IMR-90 (cell line): Measurements from ENCODE around the gene MNS1.
A peak's percentile ranks its signal among the peaks of the same experiment; 100 is the strongest.

Experiments
- CEBPB ChIP-seq: IDR thresholded peaks from 2 replicates; pipeline ENCODE4 v1.6.1; 2012; ENCODE audit warnings: low read depth, low read length, improper control_type of control experiment
- CTCF ChIP-seq: conservative IDR thresholded peaks from 2 replicates; pipeline ENCODE4 v1.5.1; 2012; ENCODE audit warnings: mild to moderate bottlenecking, low read depth, low read length, improper control_type of control experiment
- MAFK ChIP-seq: IDR thresholded peaks from 2 replicates; pipeline ENCODE4 v1.6.1; 2012; ENCODE audit warnings: low read depth, low read length, improper control_type of control experiment
- RAD21 ChIP-seq: IDR thresholded peaks from 2 replicates; pipeline ENCODE4 v1.6.1; 2012; ENCODE audit warnings: low read length, improper control_type of control experiment
- TF ChIP-seq, protein P1 (sequence below): fragments of 150-350 bp; IDR thresholded peaks from 2 replicates; pipeline ENCODE4 v1.6.1; 2017; ENCODE audit warnings: mild to moderate bottlenecking, antibody characterized with exemption, low read length, low read depth

GRCh38 chr15:56475351-56475750, 10.4 kb upstream of the MNS1 start:
- 0 out of 2 replicates have a peak, but pooled peaks have one; percentile 37 for TF ChIP-seq CEBPB
- no peak for TF ChIP-seq CTCF
- TF ChIP-seq, protein P1, sequence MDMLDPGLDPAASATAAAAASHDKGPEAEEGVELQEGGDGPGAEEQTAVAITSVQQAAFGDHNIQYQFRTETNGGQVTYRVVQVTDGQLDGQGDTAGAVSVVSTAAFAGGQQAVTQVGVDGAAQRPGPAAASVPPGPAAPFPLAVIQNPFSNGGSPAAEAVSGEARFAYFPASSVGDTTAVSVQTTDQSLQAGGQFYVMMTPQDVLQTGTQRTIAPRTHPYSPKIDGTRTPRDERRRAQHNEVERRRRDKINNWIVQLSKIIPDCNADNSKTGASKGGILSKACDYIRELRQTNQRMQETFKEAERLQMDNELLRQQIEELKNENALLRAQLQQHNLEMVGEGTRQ: no peak
- TF ChIP-seq RAD21: no peak
- TF ChIP-seq MAFK: no peak
